NCI-H1417 (cell line): ENCODE measurements around the gene PBX1.

Source experiments
- DNase-seq, 3 experiments: peaks; one replicate each; lab custom pipeline; 2025; lab: John Stamatoyannopoulos, UW

The PBX1 gene

DNA sequence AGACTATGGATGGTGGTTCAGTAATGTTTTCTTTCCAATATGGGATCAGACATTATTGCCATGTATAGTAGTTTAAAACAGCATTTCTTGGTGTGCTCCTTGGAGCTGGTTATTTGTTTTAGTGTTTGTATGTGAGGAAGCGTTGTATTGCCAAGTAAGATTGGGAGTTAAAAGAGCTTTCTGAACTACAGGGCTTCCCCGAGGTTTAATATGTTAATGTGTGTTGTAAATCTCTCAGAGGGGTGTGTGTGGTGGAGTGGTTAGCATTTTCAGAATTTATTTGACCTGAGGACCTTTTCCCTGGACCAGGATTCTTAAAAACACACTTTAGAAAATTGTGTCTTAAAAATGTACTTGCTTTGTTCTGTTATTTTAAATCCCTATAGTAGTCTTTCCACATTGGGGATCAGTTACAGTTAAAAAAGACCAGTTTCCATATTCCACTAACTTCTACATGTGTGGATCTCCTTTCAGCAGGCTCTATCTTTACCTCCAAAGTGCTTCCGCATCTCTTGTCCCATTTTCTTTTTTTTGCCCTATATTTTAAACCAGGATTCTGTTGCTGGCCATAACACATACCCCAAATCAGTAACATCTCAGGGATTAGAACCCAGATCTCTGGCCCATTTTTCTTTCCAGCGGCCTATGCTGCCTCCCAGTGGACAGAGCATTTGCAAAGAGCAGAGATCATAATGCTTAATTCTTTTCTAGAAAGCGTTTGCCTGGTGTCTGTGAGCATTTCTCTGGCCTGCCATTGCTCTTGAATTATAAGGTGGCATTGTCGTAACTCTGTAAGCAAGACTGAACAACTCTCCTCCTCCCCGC lies 58.6 kb downstream of the PBX1 start:
- DNase-seq = peak; percentile 61 to 96 (median 91)

DNA sequence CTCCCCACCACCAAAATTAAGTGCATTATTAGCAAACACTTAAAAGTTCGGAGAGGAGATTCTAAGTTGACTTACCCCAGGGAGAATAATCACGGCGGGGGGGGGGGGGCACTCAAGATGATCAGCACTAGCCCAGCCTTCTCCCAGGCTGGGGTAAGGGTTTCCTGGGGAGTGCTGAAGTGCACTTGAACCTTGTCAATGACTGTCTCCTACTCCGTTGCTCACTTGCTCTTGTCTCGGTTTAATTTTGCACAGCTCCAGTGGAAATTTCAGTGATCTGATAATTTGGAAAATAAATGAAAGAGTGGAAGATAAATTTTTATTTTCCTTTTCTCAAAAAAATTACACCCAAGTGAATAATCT lies 59.2 kb downstream of the PBX1 start:
- peak; percentile 61 to 96 (median 91) for DNase-seq

DNA sequence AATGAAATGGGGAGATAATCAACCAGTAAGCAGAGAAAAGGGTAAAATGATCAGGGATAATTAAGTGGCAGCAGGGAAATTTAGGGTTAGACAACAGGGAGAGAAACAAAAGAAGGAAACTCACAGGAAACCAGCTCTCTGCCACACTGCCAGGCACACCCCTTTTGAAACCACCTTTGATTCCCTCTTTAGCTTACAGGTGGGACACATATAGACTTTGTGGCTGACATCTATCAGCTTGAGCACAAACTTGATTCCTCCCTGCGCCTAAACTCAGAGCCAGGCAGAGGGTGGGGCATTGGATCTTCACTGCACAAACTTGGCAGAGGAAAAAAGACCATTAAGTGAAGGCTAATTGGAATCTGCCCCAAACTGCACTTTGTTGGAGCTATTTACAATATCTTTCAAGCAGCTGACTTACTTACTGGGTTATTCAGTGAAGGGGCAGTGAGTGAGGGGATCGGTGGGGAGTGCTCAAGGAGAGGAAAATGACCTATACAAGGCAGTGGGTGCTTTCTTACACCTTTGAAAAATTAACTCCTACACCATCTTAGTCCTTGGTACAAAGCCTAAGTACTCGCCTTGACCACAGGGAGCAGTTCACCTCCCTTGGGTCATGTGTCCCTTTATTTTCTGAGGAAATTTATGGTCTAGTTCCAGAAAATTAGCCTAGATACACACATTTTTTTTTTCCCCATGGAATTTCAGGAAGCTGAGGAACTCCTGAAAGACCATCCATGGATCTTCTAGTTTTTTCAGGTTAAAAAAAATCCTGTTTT lies 60.2 kb downstream of the PBX1 start:
- DNase-seq = peak in 2 of 3 experiments; percentile 32 to 57

DNA sequence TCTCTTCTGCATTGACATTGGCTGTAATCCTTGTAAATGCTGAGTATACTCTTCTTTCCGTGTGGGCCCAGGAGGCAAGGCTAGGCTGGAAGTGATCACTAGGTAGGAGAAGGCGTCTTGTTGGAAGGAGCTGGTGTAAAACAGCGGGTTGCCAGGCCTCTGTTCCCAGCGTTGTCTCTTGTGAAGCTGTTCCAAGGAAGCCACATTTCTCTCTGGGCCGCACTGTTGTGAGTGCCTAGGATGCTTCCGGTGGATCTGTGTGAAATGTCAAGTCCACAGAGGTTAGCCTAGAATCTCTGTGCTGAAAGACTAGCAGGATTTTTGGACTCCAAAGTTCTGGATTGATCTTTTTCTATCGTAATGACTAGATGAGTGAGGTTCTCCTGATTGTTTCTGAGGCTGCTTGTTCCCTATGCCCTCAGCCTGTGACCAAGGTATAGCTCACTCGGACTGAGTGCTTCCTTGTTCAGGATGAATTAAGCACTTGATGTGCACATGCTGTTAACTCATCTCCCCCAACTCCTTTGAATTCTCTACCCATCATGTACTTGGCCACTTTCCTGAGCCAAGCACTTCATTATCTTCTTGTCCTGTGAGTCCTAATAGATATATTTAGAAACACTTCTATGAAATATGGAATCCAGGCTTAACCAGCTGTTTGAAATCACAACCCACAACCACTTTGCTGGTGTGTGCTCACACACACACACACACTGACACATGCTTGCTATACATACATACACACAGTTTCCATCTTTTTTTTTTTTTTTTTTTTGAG lies 63.3 kb downstream of the PBX1 start:
- DNase-seq = peak in 2 of 3 experiments; percentile 15 to 92

DNA sequence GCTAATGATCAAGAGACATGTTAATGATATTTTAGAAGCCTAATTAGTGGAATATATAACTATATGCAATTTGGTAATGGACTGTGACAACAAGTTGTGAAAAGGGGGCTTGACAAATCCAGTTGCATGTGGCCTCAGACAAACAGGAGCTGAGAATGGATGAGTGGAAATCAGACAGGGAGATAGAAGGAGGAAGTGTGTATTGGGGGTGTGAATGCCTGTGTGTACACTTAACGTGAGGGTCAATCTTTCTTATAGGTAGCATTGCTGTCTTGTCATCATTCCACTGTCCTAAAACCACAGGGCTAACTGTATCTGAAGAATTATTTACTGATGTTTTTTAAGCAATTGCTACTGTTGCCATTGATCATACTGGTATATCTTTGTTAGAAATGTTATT lies 64.8 kb downstream of the PBX1 start:
- no peak for DNase-seq

DNA sequence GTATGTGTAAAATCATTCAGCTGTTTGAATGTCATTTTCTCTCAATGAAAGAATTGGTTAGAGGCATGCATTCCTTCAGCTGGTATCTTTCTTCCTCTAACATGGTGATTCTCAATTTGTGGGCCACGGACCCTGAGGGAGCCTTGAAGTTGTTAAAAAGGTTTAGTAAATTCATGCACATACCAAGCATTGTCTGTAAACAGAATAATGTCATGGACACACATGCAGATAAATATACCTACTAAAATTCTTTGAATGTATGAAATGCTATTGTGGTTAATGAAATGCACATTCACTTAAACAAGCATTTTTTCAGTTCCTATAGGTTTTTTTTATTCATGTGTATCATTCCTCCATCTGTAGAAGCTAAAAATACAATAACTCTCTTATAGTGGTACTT lies 65.4 kb downstream of the PBX1 start:
- DNase-seq = no peak

DNA sequence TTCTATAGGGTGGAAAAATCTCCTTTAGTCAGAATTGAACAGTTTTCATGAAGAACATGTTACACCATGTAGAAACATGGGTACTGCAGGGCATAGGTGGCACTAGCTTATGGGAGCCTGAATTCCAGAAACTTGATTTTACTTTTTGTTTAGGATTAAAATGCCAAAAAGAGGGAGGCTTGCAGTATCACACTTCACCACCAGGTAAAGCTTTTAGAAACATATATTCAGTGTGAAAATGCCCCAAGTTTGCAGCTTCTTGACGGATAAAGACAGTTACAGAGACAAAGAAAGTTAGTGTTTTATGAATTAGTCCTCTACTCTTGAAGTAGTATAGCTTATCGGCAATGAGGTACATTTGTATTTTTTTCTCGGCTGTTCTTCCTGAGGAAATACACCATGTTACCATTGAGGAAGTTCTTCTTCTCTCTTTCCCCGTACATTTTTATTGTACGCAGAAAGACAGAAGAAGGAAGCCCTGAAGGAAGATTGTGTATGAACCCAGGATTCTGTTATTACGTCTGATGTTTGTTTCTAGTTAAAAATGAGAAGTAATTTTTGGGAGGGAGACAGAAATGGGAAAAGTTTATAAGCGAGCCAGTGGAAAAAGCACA lies 66.1 kb downstream of the PBX1 start:
- no peak for DNase-seq

DNA sequence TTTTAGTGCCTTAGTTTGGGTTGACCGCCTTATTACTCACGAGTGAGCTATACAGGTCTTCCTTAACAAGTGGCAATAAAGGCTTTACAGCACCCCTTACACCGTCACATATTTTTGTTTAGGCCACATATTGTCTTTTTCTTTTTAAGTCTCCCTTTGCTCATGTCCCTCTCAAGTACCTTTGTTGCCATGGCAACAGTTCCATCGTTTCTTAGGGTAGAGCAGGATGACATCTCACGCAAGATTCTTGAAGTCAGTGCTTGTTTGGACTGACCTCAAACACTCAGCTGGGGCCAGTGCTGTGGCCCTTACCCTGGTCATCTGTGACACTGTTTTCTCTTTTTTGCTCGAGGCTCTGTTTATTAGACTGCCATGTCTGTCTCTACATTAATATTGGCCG lies 69.8 kb downstream of the PBX1 start:
- peak in 2 of 3 experiments; percentile 23 to 39 for DNase-seq

DNA sequence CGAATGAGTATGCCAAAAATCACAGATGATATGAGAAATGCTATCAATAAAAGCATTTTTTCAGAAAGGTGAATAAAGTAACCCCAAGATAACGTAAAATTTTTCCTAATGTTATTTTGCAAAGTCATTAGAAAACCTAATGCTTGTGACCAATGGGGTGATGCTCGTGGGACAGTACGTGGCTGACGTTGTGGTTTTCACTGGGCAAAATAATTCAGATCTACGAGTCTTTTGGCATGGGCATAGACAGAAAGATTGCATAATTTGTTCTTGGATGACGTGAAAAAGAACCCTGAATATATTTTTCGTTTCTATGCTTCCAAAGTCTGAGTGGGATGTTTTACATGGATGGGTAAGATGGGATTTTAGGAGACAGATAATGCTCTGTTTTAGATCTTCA lies 71.0 kb downstream of the PBX1 start:
- no peak for DNase-seq

DNA sequence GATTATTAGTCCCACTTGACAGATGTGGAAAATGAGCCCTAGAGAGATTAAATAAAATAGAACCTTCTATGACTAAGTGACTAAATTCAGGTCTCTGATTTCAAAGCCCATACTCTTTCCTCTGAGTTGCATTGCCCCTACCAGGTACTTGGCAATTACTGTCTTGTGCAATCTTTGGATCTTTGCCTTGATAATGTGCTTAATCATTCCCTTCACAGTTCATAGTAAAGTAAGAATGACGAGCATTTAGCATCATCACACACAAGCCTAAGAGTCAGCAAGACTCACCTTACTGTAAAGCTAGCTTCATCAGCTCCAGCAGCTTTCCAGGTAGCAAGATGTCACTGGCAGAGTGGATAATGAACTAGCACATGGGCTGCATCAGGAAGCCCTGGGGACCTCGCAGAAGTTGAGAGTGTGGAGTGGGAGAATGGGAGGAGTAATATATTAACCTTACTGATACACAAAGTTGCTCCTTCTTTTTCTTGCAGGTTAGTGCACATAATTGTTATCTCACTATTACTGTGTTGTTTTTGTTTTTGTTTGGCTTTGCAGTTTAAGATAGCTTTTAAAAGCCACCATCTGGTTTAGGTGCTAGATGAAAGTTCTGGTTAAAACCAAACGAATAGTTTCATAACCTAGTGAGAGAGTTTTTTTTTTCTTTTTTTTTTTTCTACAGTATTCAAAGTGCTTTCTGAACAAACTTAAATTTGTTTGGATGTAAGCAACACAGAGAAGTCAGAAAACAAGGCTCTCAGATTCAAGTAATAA lies 71.8 kb downstream of the PBX1 start:
- DNase-seq = peak; percentile 15 to 33 (median 21)

DNA sequence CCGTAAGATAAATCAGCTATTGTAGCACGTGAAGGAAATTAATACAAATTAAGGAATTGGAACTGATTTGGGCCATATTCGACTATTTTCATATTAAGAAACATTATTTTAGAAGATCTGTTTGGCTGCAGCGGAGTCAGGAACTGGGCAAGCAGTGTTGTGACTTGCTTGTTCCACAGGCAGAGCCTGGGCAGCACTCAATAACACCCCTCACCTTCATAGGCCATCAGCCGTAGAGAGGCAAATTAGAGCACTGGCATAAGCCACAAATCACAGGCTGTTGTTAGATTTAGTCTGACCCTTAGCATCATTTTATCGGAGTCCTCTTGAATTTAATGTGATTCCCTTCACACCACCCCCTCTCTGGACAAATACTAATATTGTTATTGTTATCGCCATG lies 72.8 kb downstream of the PBX1 start:
- peak in 2 of 3 experiments; percentile 33 to 69 for DNase-seq

DNA sequence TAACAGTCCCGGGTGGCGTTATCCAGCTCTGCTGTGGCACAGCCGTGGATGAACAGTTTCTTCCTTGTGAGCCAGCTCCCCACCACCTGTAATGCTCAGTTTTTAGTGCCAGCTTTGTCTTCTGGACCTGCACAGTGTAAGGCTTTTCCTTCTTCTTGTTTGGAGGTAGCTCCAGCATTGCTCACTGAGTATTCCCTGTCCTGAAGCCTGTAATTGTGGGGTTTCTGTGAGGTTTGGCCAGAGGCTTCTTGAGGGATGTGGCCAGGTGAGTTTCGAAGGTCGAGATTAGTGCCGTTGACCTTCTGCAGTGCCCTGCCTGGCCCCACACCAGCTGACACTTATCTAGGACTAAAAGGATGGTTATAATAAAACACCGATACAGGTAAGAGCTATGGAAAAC lies 75.0 kb downstream of the PBX1 start:
- no peak for DNase-seq

DNA sequence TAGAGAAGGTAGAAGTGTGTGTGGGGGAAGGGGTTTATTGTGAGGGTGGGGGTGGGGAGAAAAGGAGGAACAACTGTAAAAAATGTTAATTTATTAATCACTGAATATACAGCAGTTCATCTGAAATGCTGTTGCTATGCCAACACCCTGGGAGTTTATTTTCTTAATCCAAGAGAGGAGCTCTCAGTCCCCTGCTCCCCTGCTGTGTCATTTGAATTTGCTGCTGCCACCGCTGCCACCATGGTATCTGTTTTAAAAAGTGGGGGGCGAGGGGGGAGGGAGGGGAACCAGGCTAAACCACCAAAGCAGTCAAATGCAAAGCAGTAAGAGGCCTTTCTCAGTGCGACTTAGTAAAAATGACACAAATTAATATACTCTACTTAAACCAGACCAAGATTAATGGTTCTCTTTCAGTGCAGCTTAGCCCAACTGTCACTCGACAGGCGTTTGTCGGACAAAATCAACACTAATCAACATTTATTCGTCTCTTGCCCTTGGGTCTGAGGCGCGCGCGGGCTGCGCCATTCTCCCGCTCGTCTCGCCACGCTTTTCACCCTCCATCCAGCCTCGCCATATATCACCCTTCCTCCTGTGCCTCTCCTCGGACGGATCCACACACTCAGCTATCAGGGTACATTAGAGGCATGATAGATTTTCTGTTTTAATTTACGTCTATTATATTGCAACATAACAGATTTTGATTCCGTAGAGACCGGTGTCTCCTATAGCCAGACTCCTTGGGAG lies 76.2 kb downstream of the PBX1 start:
- DNase-seq = peak; percentile 24 to 74 (median 34)

DNA sequence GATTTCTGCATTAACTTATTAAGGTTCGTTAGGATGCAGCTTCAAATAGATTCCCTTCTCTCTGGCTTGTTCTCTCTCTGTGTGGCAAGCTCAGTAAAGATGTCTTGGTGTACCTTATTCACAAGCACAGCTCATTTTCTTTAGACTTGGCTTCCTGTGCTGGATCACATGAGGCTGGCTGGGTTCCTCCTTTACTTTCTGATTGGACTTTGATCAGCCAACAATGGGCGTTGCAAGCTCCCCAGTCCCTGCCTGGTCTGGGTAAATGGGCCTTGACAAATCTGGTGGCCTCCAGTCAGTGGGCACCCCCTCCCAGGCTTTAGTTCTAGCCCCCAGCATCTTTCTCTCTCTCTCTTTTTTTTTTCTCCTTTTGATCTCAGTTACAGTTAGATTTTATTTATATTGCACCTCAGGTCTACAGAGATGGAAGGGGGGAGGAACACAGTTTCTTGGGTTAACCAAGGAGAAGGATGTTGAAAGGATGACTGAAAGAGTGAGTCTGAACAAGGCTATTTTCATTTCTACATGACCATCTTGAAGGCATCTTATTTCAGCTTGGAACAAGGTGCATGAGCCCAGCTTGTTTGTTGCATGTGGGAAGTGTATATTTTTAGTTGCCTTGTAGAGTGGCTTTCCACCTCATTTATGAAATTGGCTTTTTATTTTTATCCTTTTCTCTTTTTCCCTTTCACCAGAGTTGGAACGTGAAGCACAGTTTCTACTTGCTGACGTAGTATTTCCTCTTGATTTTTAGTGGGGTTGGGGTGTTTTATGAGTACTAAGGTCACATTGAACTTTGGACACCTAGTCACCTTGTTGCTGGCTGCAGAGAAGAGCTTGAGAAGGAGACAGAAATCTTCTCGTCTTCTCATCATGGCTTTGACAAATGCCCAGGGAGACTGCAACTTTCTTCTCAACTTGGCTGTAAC lies 77.1 kb downstream of the PBX1 start:
- no peak for DNase-seq

DNA sequence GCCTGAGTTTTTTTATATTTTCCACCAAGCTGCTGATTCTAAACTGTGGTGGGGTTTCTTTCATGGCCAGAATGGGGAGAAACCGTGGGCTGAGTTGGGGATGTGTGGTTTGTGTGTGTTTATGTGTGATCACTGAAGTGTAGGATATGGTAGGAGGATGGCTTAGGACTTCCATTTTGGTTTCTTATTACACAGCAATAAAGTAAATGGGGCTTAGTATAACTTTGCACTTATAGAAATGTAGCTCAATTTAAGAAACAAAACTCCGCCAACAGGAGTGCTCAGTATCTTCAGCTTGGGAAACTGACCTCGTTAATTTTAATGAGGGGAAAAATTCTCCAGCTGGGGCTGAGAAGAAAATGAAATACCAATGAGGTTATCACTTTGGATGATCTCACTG lies 77.8 kb downstream of the PBX1 start:
- no peak for DNase-seq

DNA sequence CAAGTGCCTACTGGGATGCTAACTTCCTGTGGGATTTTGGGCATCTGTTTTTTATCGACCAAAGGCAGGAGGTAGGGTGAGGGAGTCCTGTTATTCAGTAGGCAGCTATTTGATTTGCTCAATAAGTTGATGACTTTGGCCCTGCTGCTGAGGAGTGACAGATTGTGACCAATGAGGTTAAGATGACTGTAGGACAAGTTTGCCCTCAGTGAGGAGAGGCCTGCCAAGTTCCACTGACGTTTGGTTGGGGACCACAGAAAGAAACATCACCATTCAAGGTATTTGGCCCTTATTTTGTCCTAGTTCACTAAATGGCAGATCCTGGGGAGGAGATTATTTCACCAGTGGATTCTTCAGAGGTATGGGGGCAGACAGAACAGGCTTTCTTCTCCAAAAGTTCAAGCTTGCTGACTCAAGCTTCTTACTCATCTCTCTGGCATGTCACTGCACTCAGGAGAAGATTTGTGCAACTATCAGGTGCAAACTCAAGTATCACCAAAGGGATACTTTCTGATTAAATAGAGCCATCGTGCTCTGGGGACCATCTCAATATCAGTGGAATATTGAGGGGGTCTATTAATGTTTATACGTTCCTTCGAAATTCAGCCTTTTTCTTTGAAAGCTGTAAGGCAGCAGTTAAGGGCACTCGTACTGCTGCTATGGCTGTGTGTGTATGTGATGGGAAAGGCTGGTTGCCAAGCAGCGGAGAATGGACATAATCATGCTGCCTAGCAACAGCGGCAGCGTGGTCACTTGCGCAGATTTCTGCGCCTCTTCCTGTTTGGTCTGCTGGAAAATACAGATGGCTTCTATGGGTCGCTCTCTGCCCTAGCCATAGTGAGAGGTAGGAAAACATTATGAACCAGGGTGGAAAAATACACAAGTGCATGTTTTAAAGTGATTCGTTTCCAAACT lies 78.7 kb downstream of the PBX1 start:
- peak; percentile 68 to 97 (median 85) for DNase-seq

DNA sequence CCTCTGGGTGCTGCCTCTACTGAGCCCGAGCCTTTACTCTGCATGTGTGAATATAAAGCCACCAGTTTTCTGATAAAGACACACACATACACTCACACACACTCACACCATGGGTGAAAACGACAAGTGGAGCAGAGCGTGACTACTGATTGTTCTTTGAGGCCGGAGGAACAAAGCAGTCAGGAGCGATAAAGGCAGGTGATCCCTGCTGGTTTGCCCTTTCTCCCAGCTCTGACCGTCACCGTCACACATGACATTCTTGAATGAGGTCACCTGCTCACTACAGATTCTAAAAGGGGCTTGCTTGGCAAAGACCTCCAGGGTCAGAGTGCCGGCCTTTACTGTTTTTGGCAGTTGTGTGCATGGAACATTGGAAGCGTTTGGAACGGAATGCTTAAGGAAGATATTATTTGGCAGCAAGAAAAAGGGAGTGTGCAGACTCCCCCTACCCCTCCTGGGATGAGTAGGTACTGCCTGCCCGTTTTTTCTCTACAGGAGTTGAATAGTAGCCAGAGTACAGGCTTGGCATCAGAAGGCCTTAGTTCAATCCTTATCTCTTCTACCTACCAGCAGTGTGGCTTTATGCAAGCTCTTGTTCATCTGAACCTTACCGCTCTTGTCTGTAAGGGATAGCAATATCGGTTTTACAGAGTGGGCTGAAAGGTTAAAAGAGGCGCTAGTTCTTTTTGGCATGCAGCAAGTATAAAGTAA lies 79.7 kb downstream of the PBX1 start:
- DNase-seq = peak in 2 of 3 experiments; percentile 76 to 90
